Caco-2 (cell line): ENCODE data around the gene AKIRIN2. TPM values are rescaled to one million over a fixed set of nuclear protein-coding genes. Genes with fewer than 3 reads are reported as not detected.

Experiments
- BruUV-seq: library from RNA; stranded (reverse); fragments of 400-500 nt; replicated peaks from 2 replicates; lab custom pipeline; 2021; lab: Mats Ljungman, UMichigan
- CTCF ChIA-PET: fragments of 300-600 bp; sonication (Branson Sonifier 250); formaldehyde crosslinking; loops from one replicate; lab custom pipeline; 2022; ENCODE audit warnings: antibody characterized with exemption; lab: Charles Lee
- POLR2A ChIA-PET: fragments of 300-600 bp; sonication (Branson Sonifier 250); formaldehyde crosslinking; loops from one replicate; lab custom pipeline; 2022; ENCODE audit warnings: antibody characterized with exemption; lab: Charles Lee
- DNase-seq, 2 experiments: peaks; one replicate each; pipeline versions ENCODE4 v3.0.0 to v3.0.0-alpha.2; 2020 to 2022
- H3K27me3 ChIP-seq: replicated peaks from 2 replicates; pipeline ENCODE4 v1.6.0; 2011; ENCODE audit warnings: low read length; ENCODE audit not compliant: control insufficient read depth, insufficient read depth
- H3K36me3 ChIP-seq: 2 replicates; pipeline ENCODE4 v1.5.1; 2011; ENCODE audit warnings: low read length; ENCODE audit not compliant: control insufficient read depth, insufficient read depth
- H3K4me1 ChIP-seq: fragments of 250-450 bp; sonication (Bioruptor Pico); 2 replicates; pipeline ENCODE4 v1.5.1; 2020; ENCODE audit warnings: mild to moderate bottlenecking
- H3K4me3 ChIP-seq: 2 replicates; pipeline ENCODE4 v1.5.1; 2011; ENCODE audit warnings: low read depth, mild to moderate bottlenecking, control low read depth, low read length
- H3K9me3 ChIP-seq: fragments of 250-450 bp; sonication (Bioruptor Pico); 2 replicates; pipeline ENCODE4 v1.5.1; 2020; ENCODE audit warnings: mild to moderate bottlenecking, moderate library complexity
- H3K27ac Mint-ChIP-seq: one replicate; pipeline ENCODE4 v1.8.0; 2022; ENCODE audit warnings: mixed read lengths; ENCODE audit not compliant: unreplicated experiment
- H3K27me3 Mint-ChIP-seq: one replicate; pipeline ENCODE4 v1.8.0; 2022; ENCODE audit warnings: mixed read lengths; ENCODE audit not compliant: insufficient read depth, unreplicated experiment
- H3K36me3 Mint-ChIP-seq: one replicate; pipeline ENCODE4 v1.8.0; 2022; ENCODE audit warnings: mild to moderate bottlenecking, mixed read lengths; ENCODE audit not compliant: insufficient read depth, unreplicated experiment
- H3K4me1 Mint-ChIP-seq: one replicate; pipeline ENCODE4 v1.8.0; 2022; ENCODE audit warnings: low read depth, mixed read lengths; ENCODE audit not compliant: unreplicated experiment
- H3K4me3 Mint-ChIP-seq: one replicate; pipeline ENCODE4 v1.8.0; 2022; ENCODE audit warnings: mild to moderate bottlenecking, moderate library complexity, mixed read lengths; ENCODE audit not compliant: unreplicated experiment
- H3K9me3 Mint-ChIP-seq: one replicate; pipeline ENCODE4 v1.8.0; 2022; ENCODE audit warnings: mixed read lengths; ENCODE audit not compliant: unreplicated experiment
- intact Hi-C: fragments of 100-400 bp; cut with micrococcal nuclease; formaldehyde crosslinking; loops from one replicate; pipeline ENCODE4 v1.10.0; 2022; ENCODE audit not compliant: unreplicated experiment
- total RNA-seq: library from RNA; stranded (reverse); gene quantifications from 2 replicates; pipeline ENCODE4 v1.2.3, GENCODE V29; 2022
- TF ChIP-seq, protein P1 (sequence below), 2 experiments: fragments of 200-600 bp in 1 of 2; IDR thresholded peaks; 1 replicate in 1 of 2; 2 replicates in 1 of 2; pipeline versions ENCODE4 v1.5.1 to v1.8.0; 2011 to 2022; ENCODE audit warnings: antibody characterized with exemption in 1 of 2, control low read depth in 1 of 2, inconsistent platforms in 1 of 2, low read depth in 1 of 2, low read length in 1 of 2, mild to moderate bottlenecking in 1 of 2, moderate library complexity in 1 of 2; ENCODE audit not compliant: insufficient read depth in 1 of 2, severe bottlenecking in 1 of 2, unreplicated experiment in 1 of 2

Gene AKIRIN2
- total RNA-seq, 1 experiment from 2014 or later: 51.3 TPM

DNA sequence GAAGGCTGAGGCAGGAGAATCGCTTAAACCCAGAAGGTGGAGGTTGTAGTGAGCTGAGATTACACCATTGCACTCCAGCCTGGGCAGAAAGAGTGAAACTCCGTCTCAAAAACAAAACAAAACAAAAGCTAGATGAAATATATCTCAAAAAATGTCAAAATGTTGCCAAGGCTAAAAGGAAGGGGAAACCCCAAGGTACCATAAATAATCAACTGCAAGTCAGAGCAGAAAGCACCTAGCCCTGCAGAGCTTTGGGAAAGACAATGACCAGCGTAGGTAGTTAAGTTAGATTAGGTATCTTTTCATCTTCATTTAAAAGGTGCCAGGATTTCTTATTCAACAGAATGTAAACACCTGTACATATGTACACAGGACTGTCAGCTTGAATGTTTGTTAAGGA lies 33.0 kb downstream of the AKIRIN2 start:
- no peaks in the 10 kb centered on the region for H3K9me3 Mint-ChIP-seq
- Histone ChIP-seq H3K27me3 (no peaks in the 10 kb centered on the region), H3K4me3 (no peak overlapping the region), H3K9me3 (no peaks in the 10 kb centered on the region), H3K4me1 (peaks cover 31% of the 10 kb centered on the region), H3K36me3 (peaks cover 2% of the 10 kb centered on the region; the same call in 1 of the 2 replicates)
- H3K27me3 Mint-ChIP-seq: no peaks in the 10 kb centered on the region
- H3K4me1 Mint-ChIP-seq: peaks cover 21% of the 10 kb centered on the region
- POLR2A ChIA-PET: no interaction called here
- no TSS peak for BruUV-seq
- CTCF ChIA-PET: no interaction called here
- H3K27ac Mint-ChIP-seq: peak overlapping the region; percentile 53
- TF ChIP-seq, protein P1, sequence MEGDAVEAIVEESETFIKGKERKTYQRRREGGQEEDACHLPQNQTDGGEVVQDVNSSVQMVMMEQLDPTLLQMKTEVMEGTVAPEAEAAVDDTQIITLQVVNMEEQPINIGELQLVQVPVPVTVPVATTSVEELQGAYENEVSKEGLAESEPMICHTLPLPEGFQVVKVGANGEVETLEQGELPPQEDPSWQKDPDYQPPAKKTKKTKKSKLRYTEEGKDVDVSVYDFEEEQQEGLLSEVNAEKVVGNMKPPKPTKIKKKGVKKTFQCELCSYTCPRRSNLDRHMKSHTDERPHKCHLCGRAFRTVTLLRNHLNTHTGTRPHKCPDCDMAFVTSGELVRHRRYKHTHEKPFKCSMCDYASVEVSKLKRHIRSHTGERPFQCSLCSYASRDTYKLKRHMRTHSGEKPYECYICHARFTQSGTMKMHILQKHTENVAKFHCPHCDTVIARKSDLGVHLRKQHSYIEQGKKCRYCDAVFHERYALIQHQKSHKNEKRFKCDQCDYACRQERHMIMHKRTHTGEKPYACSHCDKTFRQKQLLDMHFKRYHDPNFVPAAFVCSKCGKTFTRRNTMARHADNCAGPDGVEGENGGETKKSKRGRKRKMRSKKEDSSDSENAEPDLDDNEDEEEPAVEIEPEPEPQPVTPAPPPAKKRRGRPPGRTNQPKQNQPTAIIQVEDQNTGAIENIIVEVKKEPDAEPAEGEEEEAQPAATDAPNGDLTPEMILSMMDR (IDR thresholded peaks at IDR 0.05; ENCODE audit: insufficient read depth in 1 of 2, low read depth in 1 of 2, low read length in 1 of 2, severe bottlenecking in 1 of 2, unreplicated experiment in 1 of 2): no peak
- intact Hi-C loops: no loop called here
- DNase-seq: no peak
- peaks cover 57% of the 10 kb centered on the region for H3K36me3 Mint-ChIP-seq
- H3K4me3 Mint-ChIP-seq: no peak overlapping the region

DNA sequence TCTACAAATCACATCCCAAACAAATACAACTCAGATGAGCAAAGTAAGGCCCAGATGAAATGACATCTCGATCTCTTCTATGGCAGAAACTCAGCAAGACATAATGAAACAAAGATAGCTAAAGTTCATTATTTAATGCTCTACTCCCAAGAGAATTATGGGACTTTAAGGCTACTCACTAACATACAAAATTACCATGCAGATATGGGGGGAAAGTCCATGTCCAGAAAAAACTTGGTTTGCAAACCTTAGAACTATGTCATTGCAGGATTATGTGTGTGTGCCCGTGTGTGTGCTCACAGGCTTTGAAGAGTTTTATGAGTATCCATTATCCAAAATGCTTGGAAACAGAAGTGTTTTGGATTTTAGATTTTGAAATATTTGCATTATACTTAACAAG lies 34.0 kb downstream of the AKIRIN2 start:
- BruUV-seq: no TSS peak
- intact Hi-C loops: no loop called here
- H3K27me3 Mint-ChIP-seq: no peaks in the 10 kb centered on the region
- H3K4me3 ChIP-seq: no peak overlapping the region
- no peak overlapping the region for H3K27ac Mint-ChIP-seq
- POLR2A ChIA-PET: no interaction called here
- H3K36me3 ChIP-seq: peaks cover 2% of the 10 kb centered on the region; the same call in 1 of the 2 replicates
- H3K9me3 ChIP-seq: no peaks in the 10 kb centered on the region
- H3K36me3 Mint-ChIP-seq: peaks cover 56% of the 10 kb centered on the region
- no peaks in the 10 kb centered on the region for H3K9me3 Mint-ChIP-seq
- H3K27me3 ChIP-seq: no peaks in the 10 kb centered on the region
- H3K4me1 Mint-ChIP-seq: peaks cover 21% of the 10 kb centered on the region
- TF ChIP-seq, protein P1 (IDR thresholded peaks at IDR 0.05; ENCODE audit: insufficient read depth in 1 of 2, low read depth in 1 of 2, low read length in 1 of 2, severe bottlenecking in 1 of 2, unreplicated experiment in 1 of 2): no peak
- no peak overlapping the region for H3K4me3 Mint-ChIP-seq
- CTCF ChIA-PET: no interaction called here
- no peak for DNase-seq
- peaks cover 31% of the 10 kb centered on the region for H3K4me1 ChIP-seq

DNA sequence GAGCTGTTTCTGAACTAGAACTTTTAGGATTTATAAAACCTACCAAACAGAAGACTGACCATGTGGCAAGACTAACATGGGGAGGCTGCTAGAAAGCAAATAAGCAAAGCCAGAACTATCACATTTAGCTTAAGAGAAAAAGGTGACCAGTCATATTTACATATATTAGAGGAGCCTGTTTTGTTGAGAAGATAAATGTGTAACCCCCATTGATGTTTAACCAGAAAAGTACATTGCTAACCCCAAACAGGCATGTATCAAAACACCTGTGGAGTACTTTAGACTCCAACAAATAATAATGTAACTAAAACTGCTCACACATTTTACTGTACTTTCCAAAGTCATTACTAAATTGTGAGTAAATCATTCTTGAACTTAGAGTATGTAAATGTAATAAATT lies 35.0 kb downstream of the AKIRIN2 start:
- H3K36me3 Mint-ChIP-seq: peaks cover 57% of the 10 kb centered on the region

More for the DNA sequence above, 35.0 kb downstream of the AKIRIN2 start:
- DNase-seq: no peak
- H3K4me1 ChIP-seq: peaks cover 22% of the 10 kb centered on the region
- Mint-ChIP-seq H3K9me3 (no peaks in the 10 kb centered on the region), H3K4me1 (peaks cover 16% of the 10 kb centered on the region), H3K4me3 (no peak overlapping the region), H3K27ac (no peak overlapping the region), H3K27me3 (no peaks in the 10 kb centered on the region)
- no peaks in the 10 kb centered on the region for H3K9me3 ChIP-seq
- TF ChIP-seq, protein P1 (IDR thresholded peaks at IDR 0.05; ENCODE audit: insufficient read depth in 1 of 2, low read depth in 1 of 2, low read length in 1 of 2, severe bottlenecking in 1 of 2, unreplicated experiment in 1 of 2): no peak
- H3K4me3 ChIP-seq: no peak overlapping the region
- ChIA-PET CTCF (no interaction called here), POLR2A (no interaction called here)
- intact Hi-C loops: no loop called here
- BruUV-seq: no TSS peak
- H3K36me3 ChIP-seq: peaks cover 2% of the 10 kb centered on the region; the same call in 1 of the 2 replicates
- no peaks in the 10 kb centered on the region for H3K27me3 ChIP-seq
